Activated T-cell treated with anti-CD3 and anti-CD28 coated beads, Interleukin-2, amount 50 U/mL, for 72 hours (primary cell): ENCODE measurements around the gene E4F1. TPM values are rescaled to one million over a fixed set of nuclear protein-coding genes. Genes with fewer than 3 reads are reported as not detected.

Experiments used
- ATAC-seq, 2 donors: fragments of 150-1000 bp; cut with Tn5 transposase; replicated peaks in 1 of 2; 2 replicates each; pipeline ENCODE4 v1.10.0; 2021; ENCODE audit warnings: moderate library complexity in 2 of 2, mild to moderate bottlenecking in 1 of 2
- DNase-seq, 2 donors: peaks; one replicate each; pipeline ENCODE4 v3.0.0; 2021 to 2022; ENCODE audit warnings: mixed read lengths in 1 of 2
- H3K27ac Mint-ChIP-seq: one replicate; pipeline ENCODE4 v1.8.0; 2022; ENCODE audit warnings: mild to moderate bottlenecking, moderate library complexity, mixed read lengths
- H3K27me3 Mint-ChIP-seq: one replicate; pipeline ENCODE4 v1.8.0; 2022; ENCODE audit warnings: low read depth, mixed read lengths
- H3K36me3 Mint-ChIP-seq, 2 donors: one replicate each; pipeline ENCODE4 v1.8.0; 2022; ENCODE audit warnings: mixed read lengths in 2 of 2, mild to moderate bottlenecking in 1 of 2; ENCODE audit not compliant: insufficient read depth in 2 of 2
- H3K4me1 Mint-ChIP-seq: one replicate; pipeline ENCODE4 v1.8.0; 2022; ENCODE audit warnings: low read depth, mixed read lengths
- H3K4me3 Mint-ChIP-seq, 2 donors: one replicate each; pipeline ENCODE4 v1.8.0; 2022; ENCODE audit warnings: mild to moderate bottlenecking in 2 of 2, mixed read lengths in 2 of 2, moderate library complexity in 2 of 2
- H3K9me3 Mint-ChIP-seq, 2 donors: one replicate each; pipeline ENCODE4 v1.8.0; 2022; ENCODE audit warnings: mixed read lengths in 2 of 2
- total RNA-seq, 2 donors: library from RNA; stranded (reverse); gene quantifications; one replicate each; pipeline ENCODE4 v1.2.3, GENCODE V29; 2022

Gene E4F1
- total RNA-seq, 2 donors from 2014 or later, result 22.1 to 24.3 TPM

- no peaks in the 10 kb centered on the region for H3K27me3 Mint-ChIP-seq
- H3K36me3 Mint-ChIP-seq, result peaks cover 2 to 6% of the 10 kb centered on the region in 2 donors
- DNase-seq, result no peak
- peaks cover 23% of the 10 kb centered on the region for H3K4me1 Mint-ChIP-seq
- no peaks in the 10 kb centered on the region for H3K9me3 Mint-ChIP-seq
- peak overlapping the region; percentile 74 to 89 for H3K4me3 Mint-ChIP-seq
- peak overlapping the region; percentile 72 for H3K27ac Mint-ChIP-seq
- ATAC-seq, result peak; percentile 3 to 5
These were observed 18.8 kb upstream of the E4F1 start for GRCh38 chr16:2204416-2205103.

GRCh38 chr16:2205104-2205966, 18.1 kb upstream of the E4F1 start, which contains the start of gene MLST8:
Gene MLST8 (plus strand): TSS chr16:2205454. CDS start chr16:2206086, 632 bp downstream.
- Mint-ChIP-seq H3K27ac (peak within 1 kb of the TSS; percentile 80), H3K4me3 (peak within 1 kb of the TSS; percentile 84 to 89), H3K27me3 (no peaks in the 10 kb centered on the region), H3K9me3 (no peaks in the 10 kb centered on the region), H3K36me3 (peaks cover 2 to 6% of the 10 kb centered on the region in 2 donors), H3K4me1 (peaks cover 23% of the 10 kb centered on the region)
- ATAC-seq, result peak; percentile 85 to 86
- DNase-seq, result peak; percentile 88 to 92

- no peak for ATAC-seq
- no peaks in the 10 kb centered on the region for H3K27me3 Mint-ChIP-seq
- H3K9me3 Mint-ChIP-seq, result no peaks in the 10 kb centered on the region
These were observed 17.5 kb upstream of the E4F1 start for GRCh38 chr16:2205967-2206313.

GRCh38 chr16:2206420-2206779, 17.0 kb upstream of the E4F1 start:
- Mint-ChIP-seq H3K9me3 (no peaks in the 10 kb centered on the region), H3K4me3 (peak overlapping the region; percentile 84 to 89), H3K4me1 (peaks cover 23% of the 10 kb centered on the region), H3K36me3 (peaks cover 2 to 6% of the 10 kb centered on the region in 2 donors), H3K27me3 (no peaks in the 10 kb centered on the region), H3K27ac (peak overlapping the region; percentile 68)
- DNase-seq (no peak), ATAC-seq (no peak)

More at GRCh38 chr16:2205967-2206313, 17.5 kb upstream of the E4F1 start:
- Mint-ChIP-seq H3K4me3 (peak overlapping the region; percentile 84 to 89), H3K27ac (peak overlapping the region; percentile 68), H3K4me1 (peaks cover 23% of the 10 kb centered on the region), H3K36me3 (peaks cover 2 to 6% of the 10 kb centered on the region in 2 donors)
- DNase-seq, result no peak

GRCh38 chr16:2206780-2207433, 16.5 kb upstream of the E4F1 start:
- Mint-ChIP-seq H3K27me3 (no peaks in the 10 kb centered on the region), H3K4me1 (peaks cover 27% of the 10 kb centered on the region), H3K4me3 (peak overlapping the region; percentile 84 to 89), H3K36me3 (peaks cover 2 to 7% of the 10 kb centered on the region in 2 donors), H3K27ac (peak overlapping the region; percentile 68), H3K9me3 (no peaks in the 10 kb centered on the region)
- DNase-seq (no peak), ATAC-seq (no peak)

- H3K4me1 Mint-ChIP-seq, result peaks cover 37% of the 10 kb centered on the region
- no peaks in the 10 kb centered on the region for H3K9me3 Mint-ChIP-seq
- H3K4me3 Mint-ChIP-seq, result peak overlapping the region; percentile 57 to 89
- no peaks in the 10 kb centered on the region for H3K27me3 Mint-ChIP-seq
- peaks cover 2 to 7% of the 10 kb centered on the region in 2 donors for H3K36me3 Mint-ChIP-seq
- H3K27ac Mint-ChIP-seq, result no peak overlapping the region
- DNase-seq (no peak), ATAC-seq (no peak)
These were observed 15.5 kb upstream of the E4F1 start for GRCh38 chr16:2207872-2208271.

- peaks cover 41% of the 10 kb centered on the region for H3K4me1 Mint-ChIP-seq
- peaks cover 2 to 7% of the 10 kb centered on the region in 2 donors for H3K36me3 Mint-ChIP-seq
- DNase-seq, result no peak
- peak overlapping the region in 1 of 2 donors; percentile 89 for H3K4me3 Mint-ChIP-seq
- no peaks in the 10 kb centered on the region for H3K27me3 Mint-ChIP-seq
- H3K9me3 Mint-ChIP-seq, result no peaks in the 10 kb centered on the region
- ATAC-seq, result no peak
- no peak overlapping the region for H3K27ac Mint-ChIP-seq
These were observed 15.1 kb upstream of the E4F1 start for GRCh38 chr16:2208308-2208707.

- Mint-ChIP-seq H3K36me3 (peaks cover 2 to 7% of the 10 kb centered on the region in 2 donors), H3K9me3 (no peaks in the 10 kb centered on the region), H3K27ac (no peak overlapping the region), H3K4me1 (peaks cover 46% of the 10 kb centered on the region), H3K4me3 (no peak overlapping the region), H3K27me3 (no peaks in the 10 kb centered on the region)
- no peak for ATAC-seq
- DNase-seq, result no peak
These were observed 14.6 kb upstream of the E4F1 start for GRCh38 chr16:2208772-2209171.

GRCh38 chr16:2209258-2210008, 14.0 kb upstream of the E4F1 start:
- no peak overlapping the region for H3K4me3 Mint-ChIP-seq
- H3K36me3 Mint-ChIP-seq, result peaks cover 2 to 7% of the 10 kb centered on the region in 2 donors
- H3K9me3 Mint-ChIP-seq, result no peaks in the 10 kb centered on the region
- ATAC-seq (no peak), DNase-seq (no peak)
- peaks cover 42% of the 10 kb centered on the region for H3K4me1 Mint-ChIP-seq
- H3K27me3 Mint-ChIP-seq, result no peaks in the 10 kb centered on the region
- no peak overlapping the region for H3K27ac Mint-ChIP-seq

GRCh38 chr16:2210009-2210332, 13.4 kb upstream of the E4F1 start:
- Mint-ChIP-seq H3K27ac (no peak overlapping the region), H3K4me1 (peaks cover 38% of the 10 kb centered on the region), H3K36me3 (peaks cover 2 to 7% of the 10 kb centered on the region in 2 donors), H3K27me3 (no peaks in the 10 kb centered on the region), H3K9me3 (no peaks in the 10 kb centered on the region), H3K4me3 (no peak overlapping the region)
- DNase-seq (no peak), ATAC-seq (no peak)

- DNase-seq (no peak), ATAC-seq (no peak)
- peak within 1 kb of the TSS in 1 of 2 donors; percentile 45 for H3K4me3 Mint-ChIP-seq
- H3K4me1 Mint-ChIP-seq, result peaks cover 38% of the 10 kb centered on the region
- H3K27ac Mint-ChIP-seq, result no peak within 1 kb of the TSS
- no peaks in the 10 kb centered on the region for H3K9me3 Mint-ChIP-seq
- H3K36me3 Mint-ChIP-seq, result peaks cover 2 to 7% of the 10 kb centered on the region in 2 donors
- no peaks in the 10 kb centered on the region for H3K27me3 Mint-ChIP-seq
These were observed 12.7 kb upstream of the E4F1 start, which contains the start of gene BRICD5 for GRCh38 chr16:2210386-2211365. Gene BRICD5 (minus strand): TSS chr16:2210863. CDS start chr16:2210833, 30 bp downstream.
